ENCODE results near the gene TKFC. TPM values are rescaled to one million over a fixed set of nuclear protein-coding genes. Genes with fewer than 3 reads are reported as not detected.

TKFC gene
- total RNA-seq, 6 experiments from 2014 or later: 36.6 to 216 (median 124) TPM

DNA sequence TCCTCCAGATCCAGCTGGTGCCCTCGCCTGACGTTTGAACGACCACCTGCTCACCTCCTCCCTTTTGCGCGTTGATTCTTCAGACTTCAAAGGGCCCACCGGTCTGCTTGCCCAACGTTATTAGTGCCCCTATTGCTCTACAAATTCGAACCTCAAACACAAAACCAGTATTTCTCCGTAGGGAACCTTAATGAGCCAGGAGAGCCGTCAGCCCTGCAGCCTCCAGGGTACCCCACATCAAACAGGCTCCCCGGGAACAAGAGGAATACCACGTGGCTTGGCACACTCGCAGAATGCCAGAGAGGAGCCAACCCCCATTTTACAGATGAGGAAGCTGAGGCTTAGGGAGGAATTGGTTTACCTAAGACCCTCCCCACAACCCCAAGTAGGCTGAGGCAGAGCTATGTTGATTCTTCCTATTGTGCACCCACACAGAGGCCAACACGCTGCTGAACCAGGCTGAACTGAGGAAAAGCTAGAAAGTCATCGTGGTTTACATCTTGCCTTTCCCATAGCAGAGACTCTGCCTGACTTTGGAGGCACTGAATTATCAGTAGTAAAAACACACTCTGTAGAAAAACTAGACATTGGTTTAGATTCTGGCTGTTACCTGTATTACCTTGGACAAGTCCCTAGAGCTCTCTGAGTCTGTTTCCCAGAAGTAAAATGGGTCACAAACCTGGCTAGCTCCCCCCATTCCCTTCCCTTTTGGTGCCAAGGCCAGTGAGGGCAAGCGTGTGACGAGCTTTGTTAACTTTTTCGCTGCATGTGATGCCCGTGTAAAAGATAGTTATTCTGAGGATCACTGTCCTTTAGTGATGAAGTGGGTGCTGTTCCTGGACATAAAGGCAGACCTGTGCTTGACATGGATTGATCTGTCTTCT is 764 bp downstream of the TKFC start:
- Histone ChIP-seq H3K9me3 (no peaks in the 10 kb centered on the region), H3K4me1 (peaks cover 0 to 42% (median 15%) of the 10 kb centered on the region in 4 donors), H3K27ac (peak overlapping the region; percentile 82 to 85 (median 83)), H3K27me3 (no peaks in the 10 kb centered on the region), H3K36me3 (peaks cover 0 to 25% (median 10%) of the 10 kb centered on the region in 4 donors), H3K4me3 (peak overlapping the region; percentile 94 to 98 (median 96))
- intact Hi-C loops (cut with DNase I): no loop called here
- WGBS (ENCODE audit: insufficient coverage, low coverage, low lambda C conversion rate, missing lambda C conversion rate): 7% methylated on average over 16 of the region's 19 CpGs
- TF ChIP-seq, protein P1, sequence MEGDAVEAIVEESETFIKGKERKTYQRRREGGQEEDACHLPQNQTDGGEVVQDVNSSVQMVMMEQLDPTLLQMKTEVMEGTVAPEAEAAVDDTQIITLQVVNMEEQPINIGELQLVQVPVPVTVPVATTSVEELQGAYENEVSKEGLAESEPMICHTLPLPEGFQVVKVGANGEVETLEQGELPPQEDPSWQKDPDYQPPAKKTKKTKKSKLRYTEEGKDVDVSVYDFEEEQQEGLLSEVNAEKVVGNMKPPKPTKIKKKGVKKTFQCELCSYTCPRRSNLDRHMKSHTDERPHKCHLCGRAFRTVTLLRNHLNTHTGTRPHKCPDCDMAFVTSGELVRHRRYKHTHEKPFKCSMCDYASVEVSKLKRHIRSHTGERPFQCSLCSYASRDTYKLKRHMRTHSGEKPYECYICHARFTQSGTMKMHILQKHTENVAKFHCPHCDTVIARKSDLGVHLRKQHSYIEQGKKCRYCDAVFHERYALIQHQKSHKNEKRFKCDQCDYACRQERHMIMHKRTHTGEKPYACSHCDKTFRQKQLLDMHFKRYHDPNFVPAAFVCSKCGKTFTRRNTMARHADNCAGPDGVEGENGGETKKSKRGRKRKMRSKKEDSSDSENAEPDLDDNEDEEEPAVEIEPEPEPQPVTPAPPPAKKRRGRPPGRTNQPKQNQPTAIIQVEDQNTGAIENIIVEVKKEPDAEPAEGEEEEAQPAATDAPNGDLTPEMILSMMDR (IDR thresholded peaks at IDR 0.05): no peak
- TF ChIP-seq POLR2A (IDR thresholded peaks at IDR 0.05): no peak
- DNase-seq (no peak), ATAC-seq (no peak)

DNA sequence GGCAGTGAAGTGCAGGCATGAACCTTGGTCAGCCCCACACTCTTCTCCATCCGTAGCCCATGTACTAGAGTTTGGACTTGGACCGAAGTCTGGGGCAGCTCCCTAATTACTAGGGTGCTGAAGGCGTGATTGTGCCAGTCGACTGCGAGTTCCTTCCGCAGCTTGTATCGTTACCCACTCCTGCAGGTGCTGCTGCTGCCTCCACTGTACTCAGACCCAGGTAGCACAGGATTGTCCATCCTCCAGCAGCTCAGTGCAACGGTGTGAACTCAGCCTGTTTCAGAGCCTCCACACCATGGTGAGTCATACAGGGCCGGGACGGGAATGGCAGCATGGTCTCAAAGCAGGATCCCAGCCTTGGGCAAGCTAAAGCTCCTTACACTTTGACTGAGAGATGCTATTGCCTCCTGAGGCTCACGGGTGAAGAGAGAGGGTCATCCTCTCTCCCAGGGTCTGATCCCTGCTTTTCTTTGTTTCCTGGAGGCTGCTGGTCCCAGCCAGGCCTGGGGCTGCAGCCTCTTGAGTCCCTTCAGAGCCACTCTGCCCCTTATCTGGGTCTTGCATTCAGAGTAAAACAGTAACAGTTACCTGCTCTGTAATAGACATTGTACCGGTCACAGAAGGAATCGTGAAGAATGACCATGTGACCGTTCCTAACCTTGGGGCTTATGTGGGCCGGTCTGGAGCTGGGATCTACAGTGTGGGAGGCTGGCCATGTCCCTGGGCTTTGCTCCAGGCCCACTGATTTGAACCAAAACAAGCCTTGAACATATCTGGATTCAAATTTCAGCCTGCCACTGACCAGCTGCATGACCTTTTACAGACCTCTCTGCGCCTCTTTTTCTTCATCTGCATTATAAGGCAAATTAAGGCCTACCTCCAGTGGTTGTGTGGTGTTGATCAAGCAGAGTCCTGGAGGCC is 1.7 kb downstream of the TKFC start:
- ATAC-seq (peak; percentile 38 to 56 (median 46)), DNase-seq (peak in 2 of 3 donors; percentile 65 to 81)
- WGBS (ENCODE audit: insufficient coverage, low coverage, low lambda C conversion rate, missing lambda C conversion rate): 41% methylated on average over 13 of the region's 16 CpGs
- H3K9me3 ChIP-seq: no peaks in the 10 kb centered on the region
- peak; percentile 41 for TF ChIP-seq POLR2A (IDR thresholded peaks at IDR 0.05)
- TF ChIP-seq, protein P1 (IDR thresholded peaks at IDR 0.05): no peak
- no peaks in the 10 kb centered on the region for H3K27me3 ChIP-seq
- H3K4me3 ChIP-seq: peak overlapping the region in 2 of 3 donors; percentile 50 to 94
- peak overlapping the region; percentile 82 to 85 (median 83) for H3K27ac ChIP-seq
- H3K36me3 ChIP-seq: peaks cover 0 to 25% (median 11%) of the 10 kb centered on the region in 4 donors
- H3K4me1 ChIP-seq: peaks cover 0 to 42% (median 15%) of the 10 kb centered on the region in 4 donors
- intact Hi-C loops (cut with DNase I): loop anchor here (5.0 kb wide), 2 partner anchors 48 to 53 kb away; no protein-coding TSS in a partner anchor

DNA sequence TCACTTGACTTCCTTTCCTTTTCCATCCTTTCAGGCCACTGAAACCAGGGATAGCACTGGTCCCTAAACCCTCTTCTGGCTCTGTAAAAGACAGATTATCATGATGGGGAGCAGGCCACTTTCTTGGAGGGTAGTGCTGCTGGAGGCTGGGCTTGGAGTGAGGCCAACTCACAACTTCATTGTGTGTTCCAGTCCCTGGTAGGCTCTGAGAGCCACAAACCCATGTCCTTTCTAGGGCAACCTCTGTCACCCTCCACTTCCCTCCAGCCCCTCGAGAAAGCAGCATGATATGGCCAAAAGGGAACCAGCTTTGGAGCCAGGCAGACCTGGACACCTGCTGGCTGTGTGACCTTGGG is 2.3 kb downstream of the TKFC start:
- TF ChIP-seq, protein P1 (IDR thresholded peaks at IDR 0.05): no peak
- no peak for TF ChIP-seq POLR2A (IDR thresholded peaks at IDR 0.05)
- Histone ChIP-seq H3K36me3 (peaks cover 0 to 24% (median 11%) of the 10 kb centered on the region in 4 donors), H3K27me3 (no peaks in the 10 kb centered on the region), H3K27ac (peak overlapping the region in 2 of 3 donors; percentile 83 to 85), H3K4me1 (peaks cover 0 to 42% (median 15%) of the 10 kb centered on the region in 4 donors), H3K9me3 (no peaks in the 10 kb centered on the region), H3K4me3 (peak overlapping the region in 2 of 3 donors; percentile 50 to 94)
- 43% methylated on average over 1 of the region's 1 CpG for WGBS (ENCODE audit: insufficient coverage, low coverage, low lambda C conversion rate, missing lambda C conversion rate)
- intact Hi-C loops (cut with DNase I): loop anchor here (5.0 kb wide), 2 partner anchors 47 to 52 kb away; no protein-coding TSS in a partner anchor
- ATAC-seq: no peak
- no peak for DNase-seq

Measured in right lobe of liver (tissue), 6 donors.